Ovary (tissue), 9 donors: ENCODE data around the gene A4GALT. TPM values are rescaled to one million over a fixed set of nuclear protein-coding genes. Genes with fewer than 3 reads are reported as not detected.

Experiments
- DNase-seq, 5 donors: peaks; one replicate each; pipeline ENCODE4 v3.0.0-alpha.2; 2019 to 2020
- H3K27ac ChIP-seq, 2 donors: fragments of 200-600 bp; one replicate each; pipeline versions ENCODE4 v1.5.1 to v1.8.0; 2019 to 2022
- H3K27me3 ChIP-seq: fragments of 200-600 bp; one replicate; pipeline ENCODE4 v1.8.0; 2022
- H3K36me3 ChIP-seq: fragments of 200-600 bp; sonication (generic); one replicate; pipeline ENCODE4 v1.5.1; 2019
- H3K4me1 ChIP-seq: one replicate; pipeline ENCODE4 v1.8.1; 2013; ENCODE audit warnings: mild to moderate bottlenecking, moderate library complexity; ENCODE audit not compliant: insufficient read depth
- H3K4me3 ChIP-seq: fragments of 200-600 bp; sonication (generic); one replicate; pipeline ENCODE4 v1.5.1; 2017
- H3K9me3 ChIP-seq, 2 donors: fragments of 200-600 bp in 1 of 2; sonication (generic) in 1 of 2; one replicate each; pipeline versions ENCODE4 v1.5.1 to v1.8.1; 2013 to 2019; ENCODE audit warnings: mild to moderate bottlenecking in 1 of 2, moderate library complexity in 1 of 2
- EP300 ChIP-seq: sonication (generic); formaldehyde crosslinking; IDR thresholded peaks from one replicate; pipeline ENCODE4 v1.6.1; 2017; ENCODE audit warnings: antibody characterized with exemption
- POLR2A ChIP-seq: fragments of 450-650 bp; IDR thresholded peaks from one replicate; pipeline ENCODE4 v1.6.1; 2017; ENCODE audit warnings: antibody characterized with exemption, mild to moderate bottlenecking, moderate library complexity
- WGBS, 3 donors: extraction: QIAGEN DNeasy Blood & Tissue Kit in 1 of 3; methylation state at CpG; one replicate each; pipeline versions ENCODE4 v1.1.5 to v1.1.7; 2013 to 2017; 5-methylcytosine and 5-hydroxymethylcytosine counted together
- intact Hi-C, 4 donors: fragments of 100-400 bp; cut with DNase I; formaldehyde crosslinking; loops; one replicate each; pipeline versions ENCODE4 v1.11.0 to v1.15.1; 2022 to 2023
- polyA plus RNA-seq, 2 donors: library from polyadenylated mRNA; stranded (reverse); fragments of 200-250 nt in 1 of 2; fragments of 350-450 nt in 1 of 2; fragmentation: Illumina TruSeq in 1 of 2; extraction: RNeasy Lipid Tissue Mini Kit (QIAGEN cat#74804) in 1 of 2; gene quantifications; one replicate each; pipeline ENCODE4 v1.2.3, GENCODE V29; 2013 to 2014
- total RNA-seq, 7 donors: library from RNA; depleted of rRNA in 2 of 7; stranded (reverse); fragments of >200 nt in 2 of 7; fragmentation: NEBNext Ultra II Directional in 3 of 7; extraction: Animal tissue kit (Norgen Biotek cat#: 25700) in 3 of 7; gene quantifications; one replicate each; pipeline versions ENCODE4 v1.1.0 to v1.2.4, GENCODE V29; 2016 to 2023
- TF ChIP-seq, protein P1 (sequence below), 3 donors: fragments of 450-650 bp in 2 of 3; fragments of 200-600 bp in 1 of 3; IDR thresholded peaks; one replicate each; pipeline versions ENCODE4 v1.5.1 to v1.8.0; 2016 to 2022; ENCODE audit warnings: antibody characterized with exemption in 3 of 3, mild to moderate bottlenecking in 1 of 3
- donor health status: DM: no; HTN: no; CAD: no; lungs with moderate emphysema.
- donor health status: DM: no; HTN: no; CAD: no.
- donor health status: Bipolar disorder and iron deficiency.
- donor health status: DM: yes; HTN: yes; CAD: no.
- donor health status: DM: no; HTN: no; CAD: no.
- donor health status: DM: yes; HTN: yes; CAD: no.

A4GALT gene
- total and polyA plus RNA-seq, 9 donors, result 2.0 to 19.6 (median 11.7) TPM

DNA sequence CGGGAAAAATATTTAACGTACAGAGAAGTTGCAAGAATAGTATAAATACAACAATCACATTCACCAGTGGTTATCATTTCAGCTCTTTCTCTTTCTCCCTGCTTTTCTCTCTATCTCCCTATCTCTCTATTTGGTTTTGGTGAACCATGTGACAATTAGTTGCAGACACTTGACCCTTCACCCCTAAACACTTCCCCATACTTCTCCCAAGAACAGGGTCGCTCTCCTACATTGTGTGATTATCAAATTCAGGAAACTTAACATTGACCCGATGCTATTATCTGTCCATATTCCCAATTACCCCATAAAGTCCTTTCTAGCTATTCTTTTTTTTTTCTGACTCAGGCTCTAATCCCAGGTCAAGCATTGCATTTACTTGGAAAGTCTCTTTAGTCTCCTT, 66.7 kb downstream of the A4GALT start:
- no peak overlapping the region for H3K4me3 ChIP-seq
- no peaks in the 10 kb centered on the region for H3K27me3 ChIP-seq
- intact Hi-C loops, result no loop called here
- WGBS, 3 donors, result 83 to 93% (median 88%) methylated on average over 4 of the region's 4 CpGs
- TF ChIP-seq, protein P1, sequence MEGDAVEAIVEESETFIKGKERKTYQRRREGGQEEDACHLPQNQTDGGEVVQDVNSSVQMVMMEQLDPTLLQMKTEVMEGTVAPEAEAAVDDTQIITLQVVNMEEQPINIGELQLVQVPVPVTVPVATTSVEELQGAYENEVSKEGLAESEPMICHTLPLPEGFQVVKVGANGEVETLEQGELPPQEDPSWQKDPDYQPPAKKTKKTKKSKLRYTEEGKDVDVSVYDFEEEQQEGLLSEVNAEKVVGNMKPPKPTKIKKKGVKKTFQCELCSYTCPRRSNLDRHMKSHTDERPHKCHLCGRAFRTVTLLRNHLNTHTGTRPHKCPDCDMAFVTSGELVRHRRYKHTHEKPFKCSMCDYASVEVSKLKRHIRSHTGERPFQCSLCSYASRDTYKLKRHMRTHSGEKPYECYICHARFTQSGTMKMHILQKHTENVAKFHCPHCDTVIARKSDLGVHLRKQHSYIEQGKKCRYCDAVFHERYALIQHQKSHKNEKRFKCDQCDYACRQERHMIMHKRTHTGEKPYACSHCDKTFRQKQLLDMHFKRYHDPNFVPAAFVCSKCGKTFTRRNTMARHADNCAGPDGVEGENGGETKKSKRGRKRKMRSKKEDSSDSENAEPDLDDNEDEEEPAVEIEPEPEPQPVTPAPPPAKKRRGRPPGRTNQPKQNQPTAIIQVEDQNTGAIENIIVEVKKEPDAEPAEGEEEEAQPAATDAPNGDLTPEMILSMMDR (IDR thresholded peaks at IDR 0.05), result no peak
- no peak for TF ChIP-seq POLR2A
- no peak for TF ChIP-seq EP300
- no peak for DNase-seq
- H3K4me1 ChIP-seq, result no peaks in the 10 kb centered on the region
- no peak overlapping the region for H3K27ac ChIP-seq
- no peaks in the 10 kb centered on the region for H3K9me3 ChIP-seq
- H3K36me3 ChIP-seq, result no peaks in the 10 kb centered on the region

DNA sequence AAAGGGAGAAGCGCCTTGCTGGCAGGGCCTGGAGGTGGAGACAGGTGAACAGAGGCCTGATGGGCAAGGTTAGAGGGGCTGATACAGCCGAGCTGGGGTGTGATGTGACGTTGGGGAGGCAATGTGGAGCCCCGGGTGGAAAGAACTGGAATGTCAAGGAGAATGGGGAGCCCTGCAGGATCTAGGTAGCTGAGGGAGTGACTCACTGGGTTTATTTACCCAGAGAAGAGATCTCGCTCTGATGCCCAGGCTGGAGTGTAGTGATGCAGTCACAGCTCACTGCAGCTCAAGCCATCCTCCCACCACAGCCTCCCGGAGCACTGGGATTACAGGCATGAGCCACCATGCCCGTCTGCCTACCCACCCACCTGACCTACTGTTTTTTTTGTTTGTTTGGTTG, 69.5 kb downstream of the A4GALT start:
- no peak overlapping the region for H3K27ac ChIP-seq
- no peaks in the 10 kb centered on the region for H3K36me3 ChIP-seq
- H3K4me1 ChIP-seq, result peaks cover 19% of the 10 kb centered on the region
- no peak overlapping the region for H3K4me3 ChIP-seq
- H3K27me3 ChIP-seq, result no peaks in the 10 kb centered on the region
- no peak for DNase-seq
- TF ChIP-seq, protein P1 (IDR thresholded peaks at IDR 0.05), result no peak
- TF ChIP-seq POLR2A (no peak), EP300 (no peak)
- intact Hi-C loops, result no loop called here
- no peaks in the 10 kb centered on the region for H3K9me3 ChIP-seq
- 74 to 81% (median 76%) methylated on average over 7 of the region's 7 CpGs for WGBS, 3 donors

DNA sequence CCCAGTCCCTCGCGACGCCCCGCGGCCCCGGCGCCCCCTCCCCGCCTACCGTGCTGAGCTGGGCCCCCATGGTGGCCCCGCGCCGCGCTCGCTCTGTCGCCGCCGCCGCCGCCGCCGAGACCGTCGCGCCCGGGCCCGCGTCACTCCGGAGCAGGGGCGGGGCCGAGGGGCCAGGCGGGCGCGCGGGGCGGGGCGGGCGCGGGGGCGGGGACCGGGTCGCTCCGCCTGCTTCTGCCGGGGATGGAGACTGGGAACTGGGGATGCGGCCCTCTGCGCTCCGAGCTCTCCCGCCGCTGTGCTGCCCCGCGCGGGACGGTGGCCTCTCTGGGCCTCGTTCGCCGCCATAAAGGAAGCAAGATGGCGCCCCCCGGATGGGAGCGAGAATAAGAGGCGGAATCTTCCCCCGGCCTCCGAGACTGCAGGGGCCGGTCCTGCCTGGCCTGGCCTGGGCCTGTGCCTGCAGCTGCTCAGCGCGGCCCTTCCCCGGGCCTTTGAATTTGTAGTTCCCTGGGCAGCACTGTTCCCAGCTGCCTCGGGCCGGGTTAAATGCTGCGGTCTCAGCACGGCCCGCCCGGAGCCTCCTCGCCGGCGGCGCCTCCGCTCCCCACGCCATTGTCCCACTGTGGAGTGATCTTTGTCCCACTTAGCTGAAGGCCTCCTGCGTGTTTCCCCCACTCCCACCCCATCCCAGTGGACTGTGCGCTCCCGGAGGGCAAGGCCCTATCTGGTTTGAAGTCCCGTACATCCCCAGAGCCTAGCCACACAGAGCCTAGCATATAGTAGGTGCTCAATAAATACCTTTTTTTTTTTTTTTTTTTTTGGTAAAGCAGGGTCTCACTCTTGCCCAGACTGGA, 71.2 kb downstream of the A4GALT start, which contains the start of gene CYB5R3:
CYB5R3 (minus strand) TSS at position 147 of the 854 bp plus-strand sequence; CDS start at position 70, 77 bp downstream.
- TF ChIP-seq, protein P1 (IDR thresholded peaks at IDR 0.05), result no peak
- TF ChIP-seq EP300 (no peak), POLR2A (no peak)
- intact Hi-C loops, result no loop called here
- Histone ChIP-seq H3K27me3 (no peaks in the 10 kb centered on the region), H3K36me3 (no peaks in the 10 kb centered on the region), H3K4me1 (peaks cover 29% of the 10 kb centered on the region), H3K27ac (peak within 1 kb of the TSS; percentile 93 to 99), H3K4me3 (peak within 1 kb of the TSS; percentile 93), H3K9me3 (no peaks in the 10 kb centered on the region)
- 2 to 9% (median 3%) methylated on average over 31 to 76 of the region's 81 CpGs for WGBS, 3 donors
- peak; percentile 73 to 87 (median 83) for DNase-seq

DNA sequence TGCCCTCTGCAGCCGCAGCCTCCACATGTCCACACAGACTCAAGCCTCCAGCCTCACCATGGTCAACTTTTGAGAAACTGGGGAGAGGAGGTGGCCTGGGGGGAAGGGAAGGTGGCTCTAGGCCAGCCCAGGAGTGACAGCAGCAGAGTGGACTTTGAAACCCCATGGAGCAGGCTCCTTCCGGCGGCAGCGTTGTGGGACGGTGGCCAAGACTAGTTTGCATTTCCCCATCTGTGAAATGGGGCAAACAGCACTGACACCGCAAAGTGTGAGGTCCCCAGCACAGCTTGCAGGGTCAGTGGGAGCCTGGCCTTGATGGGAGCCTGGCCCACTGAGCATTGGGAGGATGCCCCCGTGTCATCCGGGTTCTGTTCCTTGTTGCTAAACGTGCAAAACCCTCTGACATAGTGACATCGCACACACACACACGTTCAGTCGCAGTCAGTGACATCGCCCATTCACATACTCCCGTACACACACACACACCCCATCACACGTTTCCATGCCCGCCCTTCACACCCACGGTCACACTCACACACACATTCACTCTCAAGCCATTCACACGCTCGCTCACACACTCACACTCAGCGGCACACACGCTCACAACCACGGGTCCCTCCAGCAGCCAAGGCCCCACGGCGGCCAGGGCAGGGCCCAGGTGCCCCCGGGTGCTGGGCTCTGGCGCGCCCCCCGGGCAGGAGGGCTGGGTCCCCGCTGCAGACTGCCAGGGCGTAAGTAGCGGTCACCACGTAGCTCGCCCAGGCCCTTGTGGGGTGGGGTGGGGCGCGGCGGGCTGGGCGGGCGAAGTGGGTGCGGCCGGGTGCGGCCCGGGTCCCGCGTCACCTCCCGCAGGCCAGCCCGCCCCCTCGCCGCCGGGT, 72.1 kb downstream of the A4GALT start:
- Histone ChIP-seq H3K4me1 (peaks cover 38% of the 10 kb centered on the region), H3K36me3 (no peaks in the 10 kb centered on the region), H3K27me3 (no peaks in the 10 kb centered on the region), H3K27ac (peak overlapping the region; percentile 93 to 99), H3K9me3 (no peaks in the 10 kb centered on the region), H3K4me3 (peak overlapping the region; percentile 93)
- TF ChIP-seq POLR2A (no peak), EP300 (no peak)
- TF ChIP-seq, protein P1 (IDR thresholded peaks at IDR 0.05), result no peak
- WGBS, 3 donors, result 3 to 4% (median 3%) methylated on average over 30 to 49 of the region's 49 CpGs
- intact Hi-C loops, result no loop called here
- peak in 4 of 5 donors; percentile 46 to 62 (median 56) for DNase-seq
